NCI-H82 treated with DMSO at 0.1 percent for 48 hours (cell line): ENCODE data around the gene LPAR1.
"Not testable (repeated sequence)": the region's sequence is repeated elsewhere in the genome, so short reads cannot be mapped to it uniquely, and the experiment has no call there.

Experiments used
- DNase-seq: peaks from one replicate; lab custom pipeline; 2025; ENCODE audit not compliant: unreplicated experiment; lab: John Stamatoyannopoulos, UW

Gene LPAR1

DNA sequence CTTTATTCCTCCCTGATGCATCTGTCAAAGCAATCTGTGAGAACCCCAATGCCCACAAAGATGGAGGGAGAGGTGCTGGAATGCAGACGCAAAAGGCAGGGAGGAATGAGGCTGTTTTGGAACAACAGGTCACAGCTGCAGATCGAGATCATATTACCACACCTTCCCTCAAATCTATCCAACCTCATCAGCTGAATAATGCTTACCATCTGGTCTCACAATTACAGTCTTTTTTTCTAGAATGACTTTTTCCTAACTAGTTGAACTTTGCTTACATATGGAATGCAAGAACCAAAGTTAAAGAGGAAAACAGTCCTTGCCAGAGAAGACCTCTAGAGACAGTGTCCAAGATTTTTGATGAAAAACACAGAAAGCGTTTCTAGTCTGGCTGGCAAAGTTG is 158.1 kb downstream of the LPAR1 start:
- DNase-seq, result no peak

DNA sequence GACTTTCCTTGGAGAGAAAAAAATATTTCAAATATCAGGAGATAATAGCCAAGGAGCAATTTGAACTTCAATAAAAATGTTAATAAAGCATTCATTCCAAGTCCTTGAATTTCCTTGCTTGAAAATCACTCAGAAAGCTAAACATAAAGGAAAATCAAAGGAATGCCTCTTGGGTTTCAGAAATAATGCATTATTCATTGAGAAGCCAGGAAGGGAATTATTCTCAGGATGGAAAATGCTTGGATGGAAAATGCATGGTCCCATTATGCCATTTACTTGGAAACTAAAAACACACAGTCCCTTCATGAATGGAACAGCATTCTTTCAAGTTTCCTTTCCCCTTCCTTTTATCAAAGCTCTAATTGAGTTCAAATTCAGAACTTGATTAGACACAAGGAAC is 160.9 kb downstream of the LPAR1 start:
- DNase-seq, result no peak

DNA sequence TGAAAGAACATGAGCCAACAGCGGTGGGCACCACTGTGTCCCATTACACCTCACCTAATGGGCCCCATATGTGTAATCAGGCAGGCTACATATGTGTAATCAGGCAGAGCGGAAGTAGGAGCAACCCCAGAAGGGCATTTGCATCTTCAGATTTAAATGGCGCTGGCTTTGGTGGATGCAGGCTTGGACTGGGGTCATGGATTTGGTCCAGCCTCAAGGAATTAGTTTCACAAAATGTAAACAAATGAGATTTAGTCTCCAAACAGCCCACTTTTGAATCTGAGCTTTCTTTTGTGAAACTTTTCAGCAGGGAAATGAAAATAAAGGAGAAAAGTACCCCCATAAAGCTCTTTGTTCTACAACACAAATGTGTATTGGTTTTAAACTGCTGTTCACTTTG is 161.3 kb downstream of the LPAR1 start:
- no peak for DNase-seq

DNA sequence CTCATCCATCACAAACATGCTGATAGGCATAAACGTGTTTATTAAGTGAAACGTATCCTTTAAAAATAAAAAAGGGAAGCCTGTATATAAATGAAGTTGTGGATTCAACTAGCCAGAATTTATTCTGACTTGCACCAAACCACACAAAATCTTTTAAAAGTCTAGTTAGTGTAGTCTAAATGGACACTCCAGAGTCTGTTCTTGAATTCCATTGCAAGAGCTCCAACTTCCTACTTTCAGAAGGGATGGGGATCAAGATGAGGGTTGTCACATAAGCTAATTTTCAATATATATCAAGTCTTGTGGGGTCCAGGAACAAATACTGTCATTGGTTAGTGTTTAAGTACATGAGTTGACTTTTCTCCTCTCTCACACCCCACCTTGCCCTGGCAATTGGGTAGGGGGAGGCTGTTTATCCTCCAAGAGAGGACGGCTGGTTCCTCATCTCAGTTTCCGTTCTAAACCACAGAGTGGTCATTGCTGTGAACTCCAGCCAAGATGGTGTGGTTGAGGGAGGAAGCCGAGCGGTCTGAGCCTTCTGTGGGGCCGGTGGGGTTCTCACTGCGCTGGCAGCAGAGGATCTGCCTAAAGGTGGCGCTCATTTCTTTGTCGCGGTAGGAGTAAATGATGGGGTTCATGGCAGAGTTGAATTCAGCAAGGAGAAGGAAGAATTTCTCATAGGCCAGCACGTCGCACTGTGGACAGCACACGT is 163.2 kb downstream of the LPAR1 start:
- no peak for DNase-seq

DNA sequence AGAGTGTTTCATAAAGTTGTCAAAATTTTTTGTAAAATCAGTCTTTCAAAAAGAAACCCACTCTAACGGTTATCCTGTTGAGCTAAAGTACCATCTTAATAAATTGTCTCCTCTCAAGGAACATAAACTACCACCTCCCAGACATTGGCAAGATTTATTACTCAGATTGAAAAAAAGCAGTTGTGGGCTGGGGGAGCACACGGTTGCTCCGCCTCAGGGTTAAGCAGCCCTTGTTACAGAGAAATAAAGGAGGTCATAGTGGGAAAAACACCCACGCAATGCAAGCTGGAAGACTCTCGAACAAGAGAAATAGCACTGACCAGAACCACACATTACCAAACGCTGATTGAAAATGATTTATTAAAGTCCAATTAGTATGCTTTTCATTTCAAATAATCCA is 165.3 kb downstream of the LPAR1 start:
- no peak for DNase-seq

DNA sequence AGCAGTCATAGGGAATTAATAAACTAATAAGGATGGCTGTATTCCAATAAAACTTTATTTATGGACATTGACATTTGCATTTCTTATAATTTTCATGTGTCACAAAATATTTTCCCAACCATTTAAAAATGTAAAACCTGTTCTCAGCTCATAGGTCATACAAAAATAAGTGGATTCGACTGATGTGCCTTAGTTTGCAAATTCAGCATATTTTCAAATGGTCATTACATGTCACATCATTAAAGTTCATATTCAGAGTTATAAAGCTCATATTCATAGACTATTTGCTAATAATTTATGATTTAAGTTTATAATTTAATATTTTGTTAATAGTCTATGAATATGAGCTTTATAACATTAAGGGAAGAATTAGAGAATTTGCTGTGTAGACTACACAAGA is 166.5 kb downstream of the LPAR1 start:
- DNase-seq, result no peak

DNA sequence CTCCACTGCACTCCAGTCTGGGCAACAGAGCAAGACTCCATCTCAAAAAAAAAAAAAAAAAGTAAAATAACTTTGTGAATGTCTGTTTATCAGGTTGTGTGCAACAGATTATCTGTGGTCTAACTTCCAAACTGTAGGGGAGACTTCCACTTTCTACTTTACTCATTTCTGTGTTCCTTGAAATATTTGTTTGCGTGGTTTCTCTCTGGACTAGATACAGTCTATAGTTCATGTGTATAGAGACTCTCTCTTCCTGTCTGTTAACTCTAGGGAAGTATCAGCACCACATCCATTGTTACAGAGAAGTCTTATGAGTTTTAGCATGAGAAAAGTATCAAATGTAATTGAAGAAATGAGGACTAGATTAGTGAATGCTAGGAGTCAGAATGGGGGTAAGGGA is 168.3 kb downstream of the LPAR1 start:
- no peak for DNase-seq

DNA sequence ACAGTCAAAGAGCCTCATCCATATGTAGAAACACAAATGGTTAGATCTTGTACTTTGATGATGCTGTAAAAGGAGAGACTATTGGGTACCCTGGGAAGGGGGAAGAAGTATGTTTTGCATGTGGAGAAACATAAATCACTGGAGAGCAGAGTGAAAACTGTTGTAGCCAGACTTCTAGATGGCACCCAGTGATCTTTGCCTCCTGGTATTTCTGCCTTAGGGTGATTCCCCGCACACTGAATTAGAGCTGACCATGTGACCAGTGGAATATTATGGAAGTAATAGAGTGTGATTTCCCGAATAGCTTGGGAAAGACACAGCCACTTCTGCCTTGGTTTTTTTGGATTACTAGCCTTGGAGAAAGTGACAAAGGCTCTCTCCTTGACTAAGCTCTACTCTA is 174.3 kb downstream of the LPAR1 start:
- no peak for DNase-seq

DNA sequence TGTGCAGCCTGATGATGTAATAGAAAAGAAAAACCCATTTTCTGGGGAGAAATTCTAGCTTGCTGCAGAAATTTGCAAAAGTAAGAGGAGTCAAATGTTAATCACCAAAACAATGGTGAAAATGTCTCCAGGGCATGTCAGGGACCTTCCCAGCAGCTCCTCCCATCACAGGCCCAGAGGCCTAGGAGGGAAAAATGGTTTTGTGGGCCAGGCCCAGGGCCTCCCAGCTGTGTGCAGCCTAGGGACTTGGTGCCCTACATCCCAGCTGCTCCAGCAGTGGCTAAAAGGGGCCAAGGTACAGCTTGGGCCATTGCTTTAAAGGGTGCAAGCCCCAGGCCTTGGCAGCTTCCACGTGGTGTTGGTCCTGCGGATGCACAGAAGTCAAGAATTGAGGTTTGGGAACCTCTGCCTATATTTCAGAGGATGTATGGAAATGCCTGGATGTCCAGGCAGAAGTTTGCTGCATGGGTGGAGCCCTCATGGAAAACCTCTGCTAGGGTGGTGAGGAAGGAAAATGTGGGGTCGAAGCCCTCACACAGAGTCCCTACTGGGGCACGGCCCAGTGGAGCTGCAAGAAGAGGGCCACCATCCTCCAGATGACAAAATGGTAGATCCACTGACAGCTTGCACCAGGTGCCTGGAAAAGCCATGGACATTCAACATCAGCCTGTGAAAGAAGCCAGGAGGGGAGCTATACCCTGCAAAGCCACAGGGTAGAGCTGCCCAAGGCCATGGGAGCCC is 176.7 kb downstream of the LPAR1 start:
- DNase-seq, result not testable (repeated sequence)

DNA sequence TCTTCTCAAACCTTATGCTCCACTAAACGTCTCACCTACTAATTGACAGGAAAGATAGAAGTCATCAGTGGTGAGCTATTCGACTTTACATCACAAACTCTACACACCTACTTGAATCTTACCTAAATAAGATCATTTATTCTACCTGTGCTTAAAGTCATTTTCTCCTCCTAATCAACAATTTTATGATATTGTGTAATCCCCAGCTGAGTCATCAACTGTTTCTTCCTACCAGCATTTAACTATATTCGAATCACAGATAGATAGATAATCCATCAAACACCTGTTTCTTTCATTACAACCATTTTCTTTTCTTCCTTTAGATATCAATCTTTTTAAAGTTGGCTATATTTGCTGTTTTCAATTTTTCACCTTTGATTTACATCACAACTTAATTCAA is 181.5 kb downstream of the LPAR1 start:
- DNase-seq, result no peak

DNA sequence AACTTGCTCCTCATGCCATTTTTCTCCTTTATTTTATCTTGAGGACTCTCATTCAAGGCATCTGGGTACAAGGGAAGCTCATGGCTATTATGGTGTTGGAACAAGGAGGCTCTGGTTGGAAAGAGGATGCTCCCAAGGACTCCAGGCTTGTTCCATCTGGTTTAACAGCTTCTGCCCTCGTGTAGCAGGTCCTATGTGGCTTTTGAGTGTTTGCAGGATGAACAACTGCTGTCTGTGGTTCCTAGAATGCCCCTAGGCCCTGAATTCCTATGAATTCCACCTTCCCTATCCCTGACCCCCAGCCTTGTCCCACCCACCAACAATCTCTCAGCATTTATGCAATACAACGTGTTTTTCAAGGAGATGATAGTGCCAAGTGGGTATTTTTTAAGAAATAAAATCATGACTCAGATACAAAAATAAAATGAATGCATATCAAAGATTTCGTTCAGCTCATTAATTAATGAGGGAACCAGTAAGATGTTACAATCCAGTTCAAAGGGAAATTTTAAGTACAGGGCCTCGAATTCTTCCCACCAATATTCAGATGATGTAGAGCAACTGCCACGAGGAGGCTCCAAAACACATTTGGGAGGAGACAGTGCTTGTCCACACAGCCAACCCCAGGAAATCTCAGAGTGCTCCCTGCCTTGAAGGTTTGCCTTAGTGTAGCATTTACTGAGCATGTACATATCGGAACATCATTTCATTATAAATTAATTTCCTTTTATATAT is 187.7 kb downstream of the LPAR1 start:
- DNase-seq, result no peak

DNA sequence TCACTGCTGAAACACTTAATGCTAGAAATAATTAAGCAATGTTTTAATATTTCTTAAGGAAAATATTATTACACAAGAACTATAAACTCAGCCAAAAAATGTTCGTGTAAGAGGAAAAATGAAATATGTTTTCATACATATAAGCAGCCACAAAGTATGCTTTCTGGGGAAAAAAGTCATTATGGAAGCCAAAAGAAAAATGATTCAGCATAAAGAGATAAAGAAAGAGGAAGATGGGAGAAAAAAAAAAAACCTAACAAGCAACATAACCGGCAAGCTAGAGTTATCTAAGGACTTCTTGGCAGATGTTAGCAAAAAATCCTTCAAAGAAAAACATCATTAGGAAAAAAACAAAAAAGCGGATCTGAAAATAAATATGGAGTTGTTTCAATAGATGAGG is 190.6 kb downstream of the LPAR1 start:
- no peak for DNase-seq

DNA sequence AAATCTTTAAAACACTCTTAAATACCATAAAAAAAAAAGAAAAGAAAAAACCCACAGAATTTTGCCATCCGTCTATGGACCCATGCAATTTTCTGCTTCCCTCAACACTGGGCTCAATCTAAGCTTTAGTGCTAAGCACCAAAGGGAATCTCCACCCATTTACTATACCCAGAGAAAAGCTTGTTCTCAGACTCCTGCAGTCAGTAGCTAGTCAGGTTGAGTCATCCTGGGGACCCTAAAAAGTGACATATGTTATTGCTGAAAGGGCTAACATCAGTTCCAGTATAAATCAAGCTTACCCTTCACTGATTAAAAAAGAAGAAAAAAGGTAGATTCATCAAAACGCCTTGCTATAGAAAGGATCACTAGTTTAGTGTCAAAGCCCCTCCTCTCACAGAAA is 192.1 kb downstream of the LPAR1 start:
- no peak for DNase-seq

DNA sequence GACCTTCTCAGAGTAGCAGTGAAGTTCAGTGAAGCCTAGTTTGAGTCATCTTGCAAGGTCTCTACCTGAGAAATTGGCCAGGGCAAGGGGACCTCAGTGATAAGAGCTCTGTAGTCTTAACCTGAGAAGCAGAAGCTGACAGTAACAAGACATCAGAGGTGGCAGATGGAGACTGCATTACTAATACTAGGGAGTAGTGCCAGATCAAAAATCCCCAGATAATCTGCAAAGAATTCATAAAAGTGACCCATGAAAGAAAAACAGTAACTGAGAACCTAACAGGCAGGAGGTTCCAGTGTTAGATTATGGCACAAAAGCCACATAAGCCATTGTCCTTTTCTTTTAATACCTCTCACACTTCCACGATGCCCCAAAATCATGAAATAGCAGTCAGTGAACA is 194.1 kb downstream of the LPAR1 start:
- DNase-seq, result no peak

DNA sequence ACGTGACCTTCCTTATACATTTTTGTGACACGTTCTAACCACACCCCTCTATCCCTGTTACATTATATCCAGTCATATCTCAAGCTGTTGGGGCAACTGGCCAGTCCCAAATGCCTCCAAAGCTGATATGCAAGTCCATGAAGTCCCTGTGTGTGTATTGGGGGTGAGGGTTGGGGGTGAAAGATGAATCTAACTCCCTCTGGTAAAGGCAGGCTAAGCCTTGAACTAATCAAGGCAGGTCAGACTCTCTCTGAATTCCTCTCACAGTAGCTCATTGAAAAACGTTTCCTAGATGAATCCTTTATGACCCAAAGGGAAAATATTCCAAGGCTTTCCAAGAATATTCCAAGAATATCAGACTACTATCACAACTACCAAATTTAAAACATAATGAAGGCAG is 195.3 kb downstream of the LPAR1 start:
- no peak for DNase-seq

DNA sequence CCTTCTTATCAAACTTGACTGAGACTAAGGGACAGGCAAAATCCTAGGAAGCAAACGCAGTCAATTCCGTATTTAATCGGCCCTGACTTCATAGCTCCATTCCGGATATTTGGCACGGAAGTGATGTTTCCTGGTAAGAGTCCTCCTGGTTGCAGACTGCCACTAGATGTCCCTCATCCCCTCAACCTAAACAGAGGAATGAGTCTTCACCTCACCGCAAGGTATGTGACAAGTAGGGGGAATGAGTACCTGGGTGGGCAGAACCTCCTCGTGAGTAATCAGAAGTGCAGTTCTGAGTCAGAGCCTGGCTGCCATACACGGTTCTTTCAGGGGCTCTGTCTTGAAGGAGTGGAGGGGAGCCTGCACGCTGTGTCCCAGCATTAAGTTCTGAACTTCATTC is 196.1 kb downstream of the LPAR1 start:
- no peak for DNase-seq

DNA sequence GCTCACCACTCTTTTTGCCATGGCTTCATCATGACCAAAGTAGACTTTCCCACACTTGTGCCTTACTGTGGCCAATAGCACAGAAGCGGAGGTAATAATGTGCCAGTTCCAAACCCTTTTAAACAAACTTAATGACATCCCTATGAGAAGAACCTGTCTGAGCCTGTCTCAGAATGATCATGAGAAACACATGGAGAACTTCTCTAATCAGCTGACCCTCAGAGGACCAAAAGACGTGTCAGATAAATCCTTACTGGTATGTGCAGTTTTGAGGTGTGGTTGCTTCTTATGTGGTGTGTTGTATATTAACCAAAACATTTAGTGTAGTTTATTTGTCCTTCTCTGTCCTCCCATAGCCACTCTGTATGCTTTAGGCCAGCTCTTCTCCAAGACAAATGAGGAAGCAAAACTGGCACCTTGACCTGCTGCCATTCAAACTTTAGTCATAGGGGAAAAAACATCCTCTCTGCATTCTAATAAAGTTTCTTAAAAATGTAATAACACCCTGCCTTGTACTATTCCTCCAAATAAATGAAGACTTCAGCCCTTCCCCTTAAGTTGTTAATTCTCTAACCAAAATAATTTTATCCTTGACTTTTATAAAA is 200.8 kb downstream of the LPAR1 start:
- DNase-seq, result no peak

DNA sequence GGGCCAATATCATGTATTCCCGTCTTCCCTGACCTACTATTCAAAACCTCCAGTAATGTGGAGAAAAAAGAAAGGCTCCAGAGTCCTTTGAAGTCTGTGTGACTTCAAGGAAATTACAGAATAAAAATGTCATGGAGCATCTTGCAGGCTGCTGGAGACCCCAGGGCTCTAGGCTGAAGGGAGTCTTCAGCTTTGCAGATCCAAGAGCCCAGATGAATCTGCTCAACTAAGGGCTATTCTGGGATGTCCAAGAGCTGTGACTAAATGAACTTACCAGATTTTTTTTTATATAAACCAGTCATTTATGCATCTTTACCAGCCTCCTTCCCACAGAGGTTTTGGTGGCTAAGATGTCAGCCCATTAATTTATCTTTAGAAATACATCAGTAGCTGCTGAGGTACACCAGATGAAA is 202.4 kb downstream of the LPAR1 start:
- no peak for DNase-seq

DNA sequence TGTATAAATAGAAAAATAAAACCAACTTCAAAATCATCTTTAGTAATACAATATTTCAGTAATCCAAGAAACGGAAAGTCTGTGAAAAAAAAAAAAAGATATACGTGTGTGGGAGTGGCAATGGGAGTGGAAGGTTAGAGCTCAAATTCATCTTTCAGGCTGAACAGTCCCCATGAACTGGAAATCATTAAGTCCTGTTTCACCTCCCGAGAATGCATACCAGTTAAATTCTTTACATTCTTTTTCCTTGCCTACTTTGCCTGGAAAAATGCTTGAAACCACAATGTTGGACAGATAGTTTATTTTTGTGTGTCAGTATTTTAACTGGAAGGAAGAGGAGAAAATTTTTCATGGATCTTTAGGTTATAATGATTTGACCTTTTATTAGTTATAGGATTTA is 202.9 kb downstream of the LPAR1 start:
- no peak for DNase-seq

DNA sequence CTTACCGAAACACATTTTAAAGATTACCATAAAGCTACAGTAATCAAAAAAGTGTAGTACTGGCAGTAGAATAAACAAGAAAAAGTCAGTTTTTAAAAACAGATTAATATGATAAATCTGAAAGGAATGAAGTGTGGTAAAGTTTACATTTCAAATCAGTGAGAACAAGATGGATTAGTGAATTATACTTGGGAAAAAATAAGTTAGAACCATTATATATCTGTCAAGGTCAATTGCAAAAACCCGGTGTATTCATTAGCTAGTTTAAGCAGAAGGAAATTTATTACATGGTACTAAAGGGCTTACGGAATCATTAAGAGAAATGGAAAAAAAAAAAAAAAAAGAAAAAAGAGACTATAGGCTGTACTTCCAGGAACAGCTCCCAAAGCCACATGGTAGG is 205.3 kb downstream of the LPAR1 start:
- DNase-seq, result no peak

DNA sequence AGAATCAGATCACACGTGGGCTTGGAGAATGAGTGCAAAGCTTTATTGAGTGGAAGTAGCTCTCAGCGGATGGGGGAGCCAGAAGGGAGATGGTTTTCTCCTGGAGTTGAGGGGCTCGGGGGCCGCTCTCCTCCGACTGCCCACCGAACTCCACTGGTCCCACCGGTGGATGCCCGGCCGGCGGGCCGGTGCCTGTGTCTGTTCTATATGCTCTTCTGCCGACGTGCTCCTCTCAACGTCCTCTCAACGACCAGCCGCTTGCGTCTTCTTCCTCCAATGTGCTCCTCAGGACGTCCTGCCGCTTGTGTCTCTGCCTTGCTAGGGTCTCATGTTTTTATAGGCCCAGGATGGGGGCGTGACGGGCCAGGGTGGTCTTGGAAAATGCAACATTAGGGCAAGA is 207.8 kb downstream of the LPAR1 start:
- no peak for DNase-seq

DNA sequence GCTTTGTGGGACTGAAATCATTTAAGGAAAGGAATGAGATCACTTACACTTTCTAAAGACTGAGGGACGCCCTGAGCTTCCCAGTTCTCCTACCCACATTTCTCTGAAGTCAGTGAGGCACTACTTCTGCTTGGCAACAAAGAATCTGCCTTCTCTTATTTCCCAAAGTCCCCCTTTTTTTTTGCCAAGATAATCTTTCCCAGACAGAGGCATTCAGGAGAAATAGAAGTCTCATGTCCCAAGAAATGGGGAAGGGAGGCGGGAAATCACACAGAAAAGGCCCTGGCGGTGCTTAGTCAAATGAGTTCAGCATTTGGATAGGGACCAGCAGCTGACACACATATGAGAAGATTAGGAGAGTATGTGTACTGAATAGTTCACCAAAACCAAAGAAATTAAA is 210.0 kb downstream of the LPAR1 start:
- DNase-seq, result no peak
